Measurements from ENCODE around the gene FBXO44.

DNA sequence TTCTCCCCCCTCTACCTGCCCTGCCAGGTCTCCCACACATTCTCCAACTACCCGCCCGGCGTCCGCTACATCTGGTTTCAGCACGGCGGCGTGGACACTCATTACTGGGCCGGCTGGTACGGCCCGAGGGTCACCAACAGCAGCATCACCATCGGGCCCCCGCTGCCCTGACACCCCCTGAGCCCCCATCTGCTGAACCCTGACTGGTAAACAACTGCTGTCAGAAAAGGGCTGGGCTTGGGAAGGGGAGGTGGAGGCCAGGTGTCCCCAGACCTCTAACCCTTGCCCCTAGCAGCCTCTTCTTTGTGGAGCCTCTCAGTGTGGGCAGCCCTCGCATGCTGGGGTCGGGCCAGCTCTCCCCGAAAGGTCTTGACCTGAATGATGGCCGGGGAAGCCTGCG, 6.4 kb downstream of the FBXO44 start:
- no peak for TF ChIP-seq POLR2A (IDR thresholded peaks at IDR 0.05)
- TF ChIP-seq, protein P1, sequence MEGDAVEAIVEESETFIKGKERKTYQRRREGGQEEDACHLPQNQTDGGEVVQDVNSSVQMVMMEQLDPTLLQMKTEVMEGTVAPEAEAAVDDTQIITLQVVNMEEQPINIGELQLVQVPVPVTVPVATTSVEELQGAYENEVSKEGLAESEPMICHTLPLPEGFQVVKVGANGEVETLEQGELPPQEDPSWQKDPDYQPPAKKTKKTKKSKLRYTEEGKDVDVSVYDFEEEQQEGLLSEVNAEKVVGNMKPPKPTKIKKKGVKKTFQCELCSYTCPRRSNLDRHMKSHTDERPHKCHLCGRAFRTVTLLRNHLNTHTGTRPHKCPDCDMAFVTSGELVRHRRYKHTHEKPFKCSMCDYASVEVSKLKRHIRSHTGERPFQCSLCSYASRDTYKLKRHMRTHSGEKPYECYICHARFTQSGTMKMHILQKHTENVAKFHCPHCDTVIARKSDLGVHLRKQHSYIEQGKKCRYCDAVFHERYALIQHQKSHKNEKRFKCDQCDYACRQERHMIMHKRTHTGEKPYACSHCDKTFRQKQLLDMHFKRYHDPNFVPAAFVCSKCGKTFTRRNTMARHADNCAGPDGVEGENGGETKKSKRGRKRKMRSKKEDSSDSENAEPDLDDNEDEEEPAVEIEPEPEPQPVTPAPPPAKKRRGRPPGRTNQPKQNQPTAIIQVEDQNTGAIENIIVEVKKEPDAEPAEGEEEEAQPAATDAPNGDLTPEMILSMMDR (IDR thresholded peaks at IDR 0.05): no peak

Data from body of pancreas (tissue), 4 donors.